ENCODE results near the gene NOP10. TPM values are rescaled to one million over a fixed set of nuclear protein-coding genes. Genes with fewer than 3 reads are reported as not detected.

The NOP10 gene
- total RNA-seq, 1 experiment from 2014 or later, result 208 TPM

- intact Hi-C loops (cut with micrococcal nuclease; ENCODE audit: unreplicated experiment), result no loop called here
- H3K4me3 ChIP-seq (ENCODE audit: low read depth, low read length, poor library complexity, severe bottlenecking), result no peak overlapping the region
- peaks cover 6% of the 10 kb centered on the region for H3K4me1 ChIP-seq (ENCODE audit: insufficient read depth, low read length, poor library complexity, severe bottlenecking)
- no peaks in the 10 kb centered on the region for H3K36me3 ChIP-seq (ENCODE audit: insufficient read depth, low read length, poor library complexity, severe bottlenecking)
- no TSS peak for BruUV-seq (replicated peaks)
- no peak for DNase-seq (ENCODE audit: low spot score)
- H3K9me3 ChIP-seq (ENCODE audit: low read depth, low read length, poor library complexity, severe bottlenecking), result no peaks in the 10 kb centered on the region
- no peak overlapping the region for H3K27ac ChIP-seq (ENCODE audit: low read depth, low read length, poor library complexity, severe bottlenecking)
- H3K27me3 ChIP-seq (replicated peaks; ENCODE audit: insufficient read depth, low read depth, low read length, poor library complexity), result no peaks in the 10 kb centered on the region
- ChIA-PET POLR2A (ENCODE audit: low non-redundant PET) (no interaction called here), CTCF (no interaction called here)
- TF ChIP-seq CTCF (conservative IDR thresholded peaks at IDR 0.05; ENCODE audit: low read depth, low read length) (no peak), EZH2 (IDR thresholded peaks at IDR 0.05; ENCODE audit: borderline replicate concordance, low read depth, low read length, poor library complexity, severe bottlenecking) (no peak)
Observed at GRCh38 chr15:34323217-34323616, 19.7 kb downstream of the NOP10 start.

GRCh38 chr15:34318277-34319079, 24.5 kb downstream of the NOP10 start:
- peaks cover 6% of the 10 kb centered on the region for H3K4me1 ChIP-seq (ENCODE audit: insufficient read depth, low read length, poor library complexity, severe bottlenecking)
- H3K27ac ChIP-seq (ENCODE audit: low read depth, low read length, poor library complexity, severe bottlenecking), result peak overlapping the region; percentile 51
- CTCF ChIA-PET, result no interaction called here
- BruUV-seq (replicated peaks), result TSS peak; percentile 73
- intact Hi-C loops (cut with micrococcal nuclease; ENCODE audit: unreplicated experiment), result no loop called here
- H3K4me3 ChIP-seq (ENCODE audit: low read depth, low read length, poor library complexity, severe bottlenecking), result peak overlapping the region; percentile 50
- H3K9me3 ChIP-seq (ENCODE audit: low read depth, low read length, poor library complexity, severe bottlenecking), result no peaks in the 10 kb centered on the region
- no peak for TF ChIP-seq CTCF (conservative IDR thresholded peaks at IDR 0.05; ENCODE audit: low read depth, low read length)
- no peak for TF ChIP-seq EZH2 (IDR thresholded peaks at IDR 0.05; ENCODE audit: borderline replicate concordance, low read depth, low read length, poor library complexity, severe bottlenecking)
- H3K27me3 ChIP-seq (replicated peaks; ENCODE audit: insufficient read depth, low read depth, low read length, poor library complexity), result no peaks in the 10 kb centered on the region
- POLR2A ChIA-PET (ENCODE audit: low non-redundant PET), result interaction anchor here (0.6 kb wide), 1 partner anchor 24 kb away, joined by 11 read pairs; the partner anchor contains the start of gene NOP10
- peak; percentile 79 for DNase-seq (ENCODE audit: low spot score)
- no peaks in the 10 kb centered on the region for H3K36me3 ChIP-seq (ENCODE audit: insufficient read depth, low read length, poor library complexity, severe bottlenecking)

GRCh38 chr15:34314491-34315490, 28.1 kb downstream of the NOP10 start:
- Histone ChIP-seq H3K27me3 (replicated peaks; ENCODE audit: insufficient read depth, low read depth, low read length, poor library complexity) (no peaks in the 10 kb centered on the region), H3K36me3 (ENCODE audit: insufficient read depth, low read length, poor library complexity, severe bottlenecking) (no peaks in the 10 kb centered on the region), H3K27ac (ENCODE audit: low read depth, low read length, poor library complexity, severe bottlenecking) (no peak overlapping the region), H3K9me3 (ENCODE audit: low read depth, low read length, poor library complexity, severe bottlenecking) (no peaks in the 10 kb centered on the region), H3K4me1 (ENCODE audit: insufficient read depth, low read length, poor library complexity, severe bottlenecking) (peaks cover 6% of the 10 kb centered on the region), H3K4me3 (ENCODE audit: low read depth, low read length, poor library complexity, severe bottlenecking) (no peak overlapping the region)
- intact Hi-C loops (cut with micrococcal nuclease; ENCODE audit: unreplicated experiment), result no loop called here
- no TSS peak for BruUV-seq (replicated peaks)
- TF ChIP-seq EZH2 (IDR thresholded peaks at IDR 0.05; ENCODE audit: borderline replicate concordance, low read depth, low read length, poor library complexity, severe bottlenecking) (no peak), CTCF (conservative IDR thresholded peaks at IDR 0.05; ENCODE audit: low read depth, low read length) (no peak)
- POLR2A ChIA-PET (ENCODE audit: low non-redundant PET), result interaction anchor here (0.6 kb wide), 1 partner anchor 39 kb away, joined by 4 read pairs; no protein-coding TSS in a partner anchor
- CTCF ChIA-PET, result interaction anchor here (0.6 to 0.7 kb wide), 2 partner anchors 17 to 46 kb away, joined by 3 to 4 read pairs; no protein-coding TSS in a partner anchor
- DNase-seq (ENCODE audit: low spot score), result no peak

All from A673 (cell line).